ENCODE measurements around the gene CABCOCO1. TPM values are rescaled to one million over a fixed set of nuclear protein-coding genes. Genes with fewer than 3 reads are reported as not detected.
"Not testable (repeated sequence)": the region's sequence is repeated elsewhere in the genome, so short reads cannot be mapped to it uniquely, and the experiment has no call there.

The CABCOCO1 gene
- total RNA-seq, 1 experiment from 2014 or later, result not detected

DNA sequence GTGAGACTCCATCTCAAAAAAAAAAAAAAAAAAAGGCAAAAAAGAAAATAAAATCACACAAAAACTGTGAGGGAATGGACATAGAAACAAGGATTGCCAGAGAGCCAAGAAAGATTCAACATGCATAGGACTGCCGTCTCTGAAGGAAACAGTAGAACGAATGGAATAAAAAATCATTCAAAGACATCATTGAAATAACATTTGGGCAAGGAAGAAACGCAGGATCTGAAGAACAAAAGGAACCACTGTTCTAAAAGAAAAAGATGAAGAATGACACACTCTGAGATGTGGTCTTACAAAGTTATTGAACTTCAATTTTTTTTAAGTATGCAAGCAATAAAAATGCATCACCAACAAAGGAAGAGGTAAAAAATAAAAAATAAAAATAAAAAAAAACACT lies 57.2 kb downstream of the CABCOCO1 start:
- no peaks in the 10 kb centered on the region for H3K9me3 Mint-ChIP-seq (ENCODE audit: unreplicated experiment)
- no TSS peak for BruUV-seq (replicated peaks)
- no peak overlapping the region for H3K4me3 Mint-ChIP-seq (ENCODE audit: unreplicated experiment)
- intact Hi-C loops (cut with micrococcal nuclease), result no loop called here
- DNase-seq (ENCODE audit: unreplicated experiment), result no peak
- ChIA-PET CTCF (interaction anchor here (0.7 kb wide), 1 partner anchor 105 kb away, joined by 3 read pairs; no protein-coding TSS in a partner anchor), POLR2A (no interaction called here)
- H3K36me3 Mint-ChIP-seq (ENCODE audit: insufficient read depth, unreplicated experiment), result no peaks in the 10 kb centered on the region
- no peak overlapping the region for H3K27ac Mint-ChIP-seq (ENCODE audit: low read depth, unreplicated experiment)
- no peaks in the 10 kb centered on the region for H3K27me3 Mint-ChIP-seq (ENCODE audit: insufficient read depth, unreplicated experiment)
- H3K4me1 Mint-ChIP-seq (ENCODE audit: insufficient read depth, unreplicated experiment), result no peaks in the 10 kb centered on the region
- TF ChIP-seq, protein P1, sequence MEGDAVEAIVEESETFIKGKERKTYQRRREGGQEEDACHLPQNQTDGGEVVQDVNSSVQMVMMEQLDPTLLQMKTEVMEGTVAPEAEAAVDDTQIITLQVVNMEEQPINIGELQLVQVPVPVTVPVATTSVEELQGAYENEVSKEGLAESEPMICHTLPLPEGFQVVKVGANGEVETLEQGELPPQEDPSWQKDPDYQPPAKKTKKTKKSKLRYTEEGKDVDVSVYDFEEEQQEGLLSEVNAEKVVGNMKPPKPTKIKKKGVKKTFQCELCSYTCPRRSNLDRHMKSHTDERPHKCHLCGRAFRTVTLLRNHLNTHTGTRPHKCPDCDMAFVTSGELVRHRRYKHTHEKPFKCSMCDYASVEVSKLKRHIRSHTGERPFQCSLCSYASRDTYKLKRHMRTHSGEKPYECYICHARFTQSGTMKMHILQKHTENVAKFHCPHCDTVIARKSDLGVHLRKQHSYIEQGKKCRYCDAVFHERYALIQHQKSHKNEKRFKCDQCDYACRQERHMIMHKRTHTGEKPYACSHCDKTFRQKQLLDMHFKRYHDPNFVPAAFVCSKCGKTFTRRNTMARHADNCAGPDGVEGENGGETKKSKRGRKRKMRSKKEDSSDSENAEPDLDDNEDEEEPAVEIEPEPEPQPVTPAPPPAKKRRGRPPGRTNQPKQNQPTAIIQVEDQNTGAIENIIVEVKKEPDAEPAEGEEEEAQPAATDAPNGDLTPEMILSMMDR (IDR thresholded peaks at IDR 0.05; ENCODE audit: unreplicated experiment), result no peak

DNA sequence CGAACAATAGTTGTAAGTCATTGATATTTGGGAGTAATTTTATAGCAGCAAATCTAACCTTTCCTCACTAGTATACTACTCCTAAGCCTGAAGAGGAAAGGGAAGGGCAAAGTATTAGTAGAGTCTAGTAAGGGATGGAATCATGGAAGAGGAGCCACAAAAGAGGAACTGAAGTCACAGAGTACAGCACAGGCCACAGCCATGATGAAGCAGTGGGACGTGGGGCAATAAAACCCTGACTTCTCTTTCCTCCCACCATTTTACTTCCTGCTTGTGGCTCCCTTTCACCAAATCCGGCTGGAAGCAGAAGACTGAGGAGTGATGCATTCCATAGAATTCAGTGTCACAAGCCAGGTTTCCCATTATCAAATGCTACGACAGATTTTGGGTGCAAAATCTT lies 58.7 kb downstream of the CABCOCO1 start:
- H3K9me3 Mint-ChIP-seq (ENCODE audit: unreplicated experiment), result no peaks in the 10 kb centered on the region
- BruUV-seq (replicated peaks), result no TSS peak
- intact Hi-C loops (cut with micrococcal nuclease), result no loop called here
- CTCF ChIA-PET, result no interaction called here
- no peak for DNase-seq (ENCODE audit: unreplicated experiment)
- no peak overlapping the region for H3K4me3 Mint-ChIP-seq (ENCODE audit: unreplicated experiment)
- POLR2A ChIA-PET, result no interaction called here
- TF ChIP-seq, protein P1 (IDR thresholded peaks at IDR 0.05; ENCODE audit: unreplicated experiment), result no peak
- no peak overlapping the region for H3K27ac Mint-ChIP-seq (ENCODE audit: low read depth, unreplicated experiment)
- H3K36me3 Mint-ChIP-seq (ENCODE audit: insufficient read depth, unreplicated experiment), result no peaks in the 10 kb centered on the region
- no peaks in the 10 kb centered on the region for H3K4me1 Mint-ChIP-seq (ENCODE audit: insufficient read depth, unreplicated experiment)
- H3K27me3 Mint-ChIP-seq (ENCODE audit: insufficient read depth, unreplicated experiment), result no peaks in the 10 kb centered on the region

DNA sequence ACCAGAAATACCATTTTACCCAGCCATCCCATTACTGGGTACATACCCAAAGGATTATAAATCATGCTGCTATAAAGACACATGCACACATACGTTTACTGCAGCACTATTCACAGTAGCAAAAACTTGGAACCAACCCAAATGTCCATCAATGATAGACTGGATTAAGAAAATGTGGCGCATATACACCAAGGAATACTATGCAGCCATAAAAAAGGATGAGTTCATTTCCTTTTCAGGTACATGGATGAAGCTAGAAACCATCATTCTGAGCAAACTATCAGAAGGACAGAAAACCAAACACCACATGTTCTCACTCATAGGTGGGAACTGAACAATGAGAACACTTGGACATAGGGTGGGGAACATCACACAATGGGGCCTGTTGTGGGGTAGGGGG lies 62.5 kb downstream of the CABCOCO1 start:
- POLR2A ChIA-PET; H3K27me3 Mint-ChIP-seq (ENCODE audit: insufficient read depth, unreplicated experiment); BruUV-seq (replicated peaks); DNase-seq (ENCODE audit: unreplicated experiment); CTCF ChIA-PET; H3K9me3 Mint-ChIP-seq (ENCODE audit: unreplicated experiment); H3K36me3 Mint-ChIP-seq (ENCODE audit: insufficient read depth, unreplicated experiment); H3K4me3 Mint-ChIP-seq (ENCODE audit: unreplicated experiment); intact Hi-C loops (cut with micrococcal nuclease); H3K27ac Mint-ChIP-seq (ENCODE audit: low read depth, unreplicated experiment); H3K4me1 Mint-ChIP-seq (ENCODE audit: insufficient read depth, unreplicated experiment): not testable (repeated sequence)

DNA sequence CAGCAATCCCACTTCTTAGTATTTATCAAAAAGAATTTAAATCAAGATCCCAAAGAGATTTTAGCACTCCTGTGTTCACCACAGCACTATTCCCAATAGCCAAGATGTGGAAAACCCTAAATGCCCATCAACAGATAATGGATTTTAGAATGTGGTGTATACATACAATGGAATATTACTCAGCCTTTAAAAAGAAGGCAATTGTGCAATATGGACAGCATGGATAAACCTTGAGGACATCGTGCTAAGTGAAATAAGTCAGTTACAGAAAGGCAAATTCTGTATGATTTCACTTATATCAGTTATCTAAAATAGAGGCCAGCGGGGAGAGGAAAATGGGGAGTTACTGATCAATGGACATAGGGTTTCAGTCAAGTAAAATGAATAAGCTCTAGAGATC lies 66.9 kb downstream of the CABCOCO1 start:
- Mint-ChIP-seq H3K4me1 (ENCODE audit: insufficient read depth, unreplicated experiment) (no peaks in the 10 kb centered on the region), H3K9me3 (ENCODE audit: unreplicated experiment) (no peaks in the 10 kb centered on the region), H3K4me3 (ENCODE audit: unreplicated experiment) (no peak overlapping the region), H3K27me3 (ENCODE audit: insufficient read depth, unreplicated experiment) (no peaks in the 10 kb centered on the region), H3K36me3 (ENCODE audit: insufficient read depth, unreplicated experiment) (no peaks in the 10 kb centered on the region), H3K27ac (ENCODE audit: low read depth, unreplicated experiment) (no peak overlapping the region)
- intact Hi-C loops (cut with micrococcal nuclease), result no loop called here
- DNase-seq (ENCODE audit: unreplicated experiment), result no peak
- ChIA-PET CTCF (interaction anchor here (0.6 to 0.8 kb wide), 3 partner anchors 59 to 588 kb away, joined by 3 to 4 read pairs (median 3); no protein-coding TSS in a partner anchor), POLR2A (interaction anchor here (0.7 kb wide), 1 partner anchor 393 kb away, joined by 5 read pairs; no protein-coding TSS in a partner anchor)
- no TSS peak for BruUV-seq (replicated peaks)
- TF ChIP-seq, protein P1 (IDR thresholded peaks at IDR 0.05; ENCODE audit: unreplicated experiment), result no peak

DNA sequence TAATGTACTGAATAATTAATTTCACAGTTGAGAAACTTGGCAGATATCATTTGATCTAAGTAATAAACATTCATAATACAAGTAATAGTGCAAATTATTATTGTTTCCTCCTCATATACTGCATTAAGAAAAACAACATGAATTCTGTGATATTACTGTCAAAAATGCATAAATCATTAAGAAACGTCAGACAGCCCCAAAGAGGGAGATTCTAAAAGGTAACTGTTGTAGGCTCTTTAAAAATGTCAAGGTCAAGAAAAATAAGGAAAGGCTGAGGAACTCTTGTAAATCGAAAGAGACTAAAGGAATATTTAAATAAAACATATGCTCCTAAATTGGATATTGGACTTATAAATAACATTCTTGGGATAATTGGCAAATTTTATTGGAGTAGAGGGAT lies 67.9 kb downstream of the CABCOCO1 start:
- H3K4me3 Mint-ChIP-seq (ENCODE audit: unreplicated experiment), result no peak overlapping the region
- no peaks in the 10 kb centered on the region for H3K27me3 Mint-ChIP-seq (ENCODE audit: insufficient read depth, unreplicated experiment)
- intact Hi-C loops (cut with micrococcal nuclease), result loop anchor here (2.0 to 10.0 kb wide), 4 partner anchors 124 to 766 kb away; no protein-coding TSS in a partner anchor
- no peaks in the 10 kb centered on the region for H3K4me1 Mint-ChIP-seq (ENCODE audit: insufficient read depth, unreplicated experiment)
- no peak for DNase-seq (ENCODE audit: unreplicated experiment)
- BruUV-seq (replicated peaks), result no TSS peak
- H3K9me3 Mint-ChIP-seq (ENCODE audit: unreplicated experiment), result no peaks in the 10 kb centered on the region
- TF ChIP-seq, protein P1 (IDR thresholded peaks at IDR 0.05; ENCODE audit: unreplicated experiment), result no peak
- no peak overlapping the region for H3K27ac Mint-ChIP-seq (ENCODE audit: low read depth, unreplicated experiment)
- H3K36me3 Mint-ChIP-seq (ENCODE audit: insufficient read depth, unreplicated experiment), result no peaks in the 10 kb centered on the region
- CTCF ChIA-PET, result no interaction called here
- POLR2A ChIA-PET, result no interaction called here
